A673 (cell line): ENCODE measurements around the gene ARHGEF4. TPM values are rescaled to one million over a fixed set of nuclear protein-coding genes. Genes with fewer than 3 reads are reported as not detected.

Source experiments
- BruUV-seq: library from RNA; stranded (reverse); fragments of 400-500 nt; replicated peaks from 2 replicates; lab custom pipeline; 2021; lab: Mats Ljungman, UMichigan
- CTCF ChIA-PET: fragments of 300-600 bp; sonication (Branson Sonifier 250); formaldehyde crosslinking; loops from one replicate; lab custom pipeline; 2022; ENCODE audit warnings: antibody characterized with exemption; lab: Charles Lee
- POLR2A ChIA-PET: fragments of 300-600 bp; sonication (Branson Sonifier 250); formaldehyde crosslinking; loops from one replicate; lab custom pipeline; 2022; ENCODE audit warnings: antibody characterized with exemption; ENCODE audit not compliant: low non-redundant PET; lab: Charles Lee
- DNase-seq: peaks from one replicate; pipeline ENCODE4 v3.0.0-alpha.2; 2015; ENCODE audit warnings: low spot score
- H3K27ac ChIP-seq: fragments of 200-600 bp; sonication (generic); 2 replicates; pipeline ENCODE4 v1.5.1; 2016; ENCODE audit warnings: mixed run types, low read depth, mild to moderate bottlenecking, mixed read lengths, antibody characterized with exemption, low read length; ENCODE audit not compliant: poor library complexity, severe bottlenecking
- H3K27me3 ChIP-seq: fragments of 200-600 bp; sonication (generic); replicated peaks from 2 replicates; pipeline ENCODE4 v1.6.1; 2017; ENCODE audit warnings: mixed run types, low read depth, mild to moderate bottlenecking, mixed read lengths, antibody characterized with exemption, low read length; ENCODE audit not compliant: insufficient read depth, poor library complexity
- H3K36me3 ChIP-seq: fragments of 200-600 bp; sonication (generic); 2 replicates; pipeline ENCODE4 v1.6.1; 2016; ENCODE audit warnings: mixed run types, mild to moderate bottlenecking, mixed read lengths, antibody characterized with exemption, low read length; ENCODE audit not compliant: insufficient read depth, poor library complexity, severe bottlenecking
- H3K4me1 ChIP-seq: fragments of 200-600 bp; sonication (generic); 2 replicates; pipeline ENCODE4 v1.6.1; 2017; ENCODE audit warnings: mixed run types, mild to moderate bottlenecking, mixed read lengths, antibody characterized with exemption, low read length; ENCODE audit not compliant: insufficient read depth, poor library complexity, severe bottlenecking
- H3K4me3 ChIP-seq: fragments of 200-600 bp; sonication (generic); 2 replicates; pipeline ENCODE4 v1.5.1; 2016; ENCODE audit warnings: low read depth, mixed run types, mild to moderate bottlenecking, mixed read lengths, low read length; ENCODE audit not compliant: poor library complexity, severe bottlenecking
- H3K9me3 ChIP-seq: fragments of 200-600 bp; sonication (generic); 2 replicates; pipeline ENCODE4 v1.6.1; 2016; ENCODE audit warnings: mixed run types, low read depth, mild to moderate bottlenecking, mixed read lengths, antibody characterized with exemption, low read length; ENCODE audit not compliant: poor library complexity, severe bottlenecking
- EZH2 ChIP-seq: fragments of 200-600 bp; sonication (generic); IDR thresholded peaks from 2 replicates; pipeline ENCODE4 v1.6.1; 2017; ENCODE audit warnings: borderline replicate concordance, low read depth, mild to moderate bottlenecking, mixed read lengths, antibody characterized with exemption, low read length; ENCODE audit not compliant: poor library complexity, severe bottlenecking
- intact Hi-C: fragments of 100-400 bp; cut with micrococcal nuclease; formaldehyde crosslinking; loops from one replicate; pipeline ENCODE4 v1.10.0; 2022; ENCODE audit not compliant: unreplicated experiment
- total RNA-seq: library from RNA; stranded (reverse); gene quantifications from 2 replicates; pipeline ENCODE4 v1.2.3, GENCODE V29; 2021
- TF ChIP-seq, protein P1 (sequence below): fragments of 300-800, 200-600 bp; sonication (generic); conservative IDR thresholded peaks from 2 replicates; pipeline ENCODE4 v1.5.1; 2017; ENCODE audit warnings: low read depth, mild to moderate bottlenecking, antibody characterized with exemption, low read length, moderate library complexity, mixed read lengths

Gene ARHGEF4
- total RNA-seq, 1 experiment from 2014 or later = 2.1 TPM

DNA sequence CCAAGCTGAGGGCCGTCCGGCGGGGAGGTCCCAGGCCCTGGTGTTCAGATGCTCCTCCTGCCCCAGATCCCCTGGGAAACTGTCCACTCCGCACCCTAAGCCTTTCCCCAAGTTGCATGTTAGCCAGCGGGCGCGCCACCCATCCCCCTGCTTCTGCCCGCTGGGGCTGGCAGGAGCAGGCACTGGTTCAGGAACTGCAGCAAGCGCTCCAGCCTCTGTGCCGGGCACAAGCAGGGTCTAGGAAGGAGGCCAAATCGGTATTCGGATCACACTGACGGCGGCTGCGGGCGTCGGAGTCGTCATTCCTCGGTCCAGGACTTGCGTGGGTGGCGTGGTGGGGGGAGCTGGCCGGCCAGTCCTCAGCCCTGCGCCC, 202.8 kb downstream of the ARHGEF4 start:
- DNase-seq = no peak
- no peak overlapping the region for H3K27ac ChIP-seq
- ChIA-PET CTCF (no interaction called here), POLR2A (no interaction called here)
- H3K36me3 ChIP-seq = no peaks in the 10 kb centered on the region
- H3K4me1 ChIP-seq = peaks cover under 1% of the 10 kb centered on the region
- intact Hi-C loops = no loop called here
- BruUV-seq = no TSS peak
- H3K4me3 ChIP-seq = no peak overlapping the region
- TF ChIP-seq EZH2 = no peak
- TF ChIP-seq, protein P1, sequence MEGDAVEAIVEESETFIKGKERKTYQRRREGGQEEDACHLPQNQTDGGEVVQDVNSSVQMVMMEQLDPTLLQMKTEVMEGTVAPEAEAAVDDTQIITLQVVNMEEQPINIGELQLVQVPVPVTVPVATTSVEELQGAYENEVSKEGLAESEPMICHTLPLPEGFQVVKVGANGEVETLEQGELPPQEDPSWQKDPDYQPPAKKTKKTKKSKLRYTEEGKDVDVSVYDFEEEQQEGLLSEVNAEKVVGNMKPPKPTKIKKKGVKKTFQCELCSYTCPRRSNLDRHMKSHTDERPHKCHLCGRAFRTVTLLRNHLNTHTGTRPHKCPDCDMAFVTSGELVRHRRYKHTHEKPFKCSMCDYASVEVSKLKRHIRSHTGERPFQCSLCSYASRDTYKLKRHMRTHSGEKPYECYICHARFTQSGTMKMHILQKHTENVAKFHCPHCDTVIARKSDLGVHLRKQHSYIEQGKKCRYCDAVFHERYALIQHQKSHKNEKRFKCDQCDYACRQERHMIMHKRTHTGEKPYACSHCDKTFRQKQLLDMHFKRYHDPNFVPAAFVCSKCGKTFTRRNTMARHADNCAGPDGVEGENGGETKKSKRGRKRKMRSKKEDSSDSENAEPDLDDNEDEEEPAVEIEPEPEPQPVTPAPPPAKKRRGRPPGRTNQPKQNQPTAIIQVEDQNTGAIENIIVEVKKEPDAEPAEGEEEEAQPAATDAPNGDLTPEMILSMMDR = no peak
- H3K9me3 ChIP-seq = no peaks in the 10 kb centered on the region
- no peaks in the 10 kb centered on the region for H3K27me3 ChIP-seq

DNA sequence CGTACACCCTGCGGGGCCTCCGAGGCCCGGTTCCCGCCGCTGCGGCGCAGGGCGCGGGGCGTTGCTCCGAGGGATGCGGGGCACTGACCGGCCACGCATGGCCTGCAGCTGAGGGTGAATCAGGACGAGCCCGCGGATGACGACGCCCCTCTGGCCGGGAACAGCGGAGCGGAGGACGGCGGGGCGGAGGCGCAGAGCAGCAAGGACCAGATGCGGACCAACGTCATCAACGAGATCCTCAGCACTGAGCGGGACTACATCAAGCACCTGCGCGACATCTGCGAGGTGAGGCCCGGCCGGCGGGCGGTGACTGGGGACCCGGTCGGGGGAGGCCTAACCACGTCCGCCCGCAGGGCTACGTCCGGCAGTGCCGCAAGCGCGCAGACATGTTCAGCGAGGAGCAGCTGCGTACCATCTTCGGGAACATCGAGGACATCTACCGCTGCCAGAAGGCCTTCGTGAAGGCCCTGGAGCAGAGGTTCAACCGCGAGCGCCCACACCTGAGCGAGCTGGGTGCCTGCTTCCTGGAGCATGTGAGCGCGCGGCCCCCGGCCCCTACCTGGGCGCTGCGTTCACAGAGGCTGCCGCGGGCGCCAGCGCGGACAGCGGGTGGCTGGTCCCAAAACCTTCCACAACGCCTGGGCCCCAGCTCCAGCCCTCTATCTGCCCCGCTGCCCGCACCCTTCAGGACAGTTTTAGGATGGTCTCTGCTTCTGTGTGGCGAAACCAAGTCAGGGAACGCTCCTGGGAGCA, 203.4 kb downstream of the ARHGEF4 start:
- no peaks in the 10 kb centered on the region for H3K4me1 ChIP-seq
- H3K36me3 ChIP-seq = no peaks in the 10 kb centered on the region
- ChIA-PET CTCF (no interaction called here), POLR2A (no interaction called here)
- H3K27ac ChIP-seq = no peak overlapping the region
- TF ChIP-seq, protein P1 = no peak
- no peak for TF ChIP-seq EZH2
- no peaks in the 10 kb centered on the region for H3K9me3 ChIP-seq
- H3K27me3 ChIP-seq = no peaks in the 10 kb centered on the region
- no peak for DNase-seq
- intact Hi-C loops = no loop called here
- no peak overlapping the region for H3K4me3 ChIP-seq
- BruUV-seq = no TSS peak

DNA sequence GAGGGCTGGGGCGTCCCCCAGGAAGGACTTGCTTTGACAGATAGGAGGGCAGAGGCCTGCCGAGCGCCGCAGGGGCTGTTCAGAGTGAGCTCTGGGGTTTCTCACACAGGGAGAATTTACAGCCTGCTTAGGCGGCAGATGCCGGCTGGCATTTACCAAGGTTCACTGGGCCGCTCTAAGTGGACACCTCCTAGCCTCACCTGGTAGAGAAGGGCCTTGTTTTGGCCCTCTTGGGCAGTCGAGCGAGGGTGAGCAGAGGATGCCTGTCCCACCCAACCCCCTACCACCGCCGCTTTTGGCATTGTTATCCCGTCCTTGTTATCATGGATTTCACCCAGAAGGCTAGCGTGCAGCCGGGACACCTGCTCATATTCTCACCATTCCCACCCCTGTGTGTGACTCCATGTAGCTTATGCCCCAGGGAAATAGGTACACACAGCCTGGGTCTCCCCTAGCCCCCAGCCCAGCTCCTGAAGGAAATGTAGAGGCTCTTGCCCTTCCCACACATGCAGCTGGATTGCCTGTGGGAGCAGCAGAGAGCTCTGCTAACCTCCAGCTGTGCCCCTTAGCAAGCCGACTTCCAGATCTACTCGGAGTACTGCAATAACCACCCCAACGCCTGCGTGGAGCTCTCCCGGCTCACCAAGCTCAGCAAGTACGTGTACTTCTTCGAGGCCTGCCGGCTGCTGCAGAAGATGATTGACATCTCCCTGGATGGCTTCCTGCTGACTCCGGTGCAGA, 204.1 kb downstream of the ARHGEF4 start:
- ChIA-PET CTCF (no interaction called here), POLR2A (no interaction called here)
- H3K27me3 ChIP-seq = no peaks in the 10 kb centered on the region
- peak; percentile 10 for DNase-seq
- no peaks in the 10 kb centered on the region for H3K9me3 ChIP-seq
- intact Hi-C loops = no loop called here
- H3K4me1 ChIP-seq = no peaks in the 10 kb centered on the region
- no peak overlapping the region for H3K4me3 ChIP-seq
- no peaks in the 10 kb centered on the region for H3K36me3 ChIP-seq
- TF ChIP-seq, protein P1 = 0 out of 2 replicates have a peak, but pooled peaks have one; percentile 19
- no peak for TF ChIP-seq EZH2
- H3K27ac ChIP-seq = no peak overlapping the region
- no TSS peak for BruUV-seq
